ENCODE data around the gene VPS37B.
"Not testable (repeated sequence)": the region's sequence is repeated elsewhere in the genome, so short reads cannot be mapped to it uniquely, and the experiment has no call there.

The VPS37B gene
- total RNA-seq, result 35.7 to 44.3 (median 37.4) reads per million in 4 experiments

GRCh38 chr12:122895704-122896636 lies at the start of gene VPS37B:
TSS of gene VPS37B (minus strand) at chr12:122896124. CDS start at chr12:122896062, 62 bp downstream.
- DNase-seq, result peak; percentile 85

GRCh38 chr12:122944605-122945592 lies 49.0 kb upstream of the VPS37B start:
- DNase-seq, result no peak

GRCh38 chr12:122943196-122943595 lies 47.3 kb upstream of the VPS37B start:
- DNase-seq, result no peak

GRCh38 chr12:122942637-122943036 lies 46.7 kb upstream of the VPS37B start:
- DNase-seq, result no peak

GRCh38 chr12:122941351-122941750 lies 45.4 kb upstream of the VPS37B start:
- DNase-seq, result not testable (repeated sequence)

GRCh38 chr12:122939125-122939524 lies 43.2 kb upstream of the VPS37B start:
- DNase-seq, result no peak

GRCh38 chr12:122937622-122938091 lies 41.7 kb upstream of the VPS37B start:
- DNase-seq, result no peak

- no peak for DNase-seq
These were observed 39.4 kb upstream of the VPS37B start for GRCh38 chr12:122935318-122935717.

GRCh38 chr12:122934722-122935121 lies 38.8 kb upstream of the VPS37B start:
- no peak for DNase-seq

- no peak for DNase-seq
These were observed 36.3 kb upstream of the VPS37B start for GRCh38 chr12:122932207-122932606.

- DNase-seq, result no peak
These were observed 33.9 kb upstream of the VPS37B start for GRCh38 chr12:122929812-122930211.

GRCh38 chr12:122929148-122929538 lies 33.2 kb upstream of the VPS37B start:
- no peak for DNase-seq

- DNase-seq, result no peak
These were observed 32.7 kb upstream of the VPS37B start for GRCh38 chr12:122928404-122929147.

- no peak for DNase-seq
These were observed 32.0 kb upstream of the VPS37B start for GRCh38 chr12:122927756-122928403.

GRCh38 chr12:122921917-122922316 lies 26.0 kb upstream of the VPS37B start:
- no peak for DNase-seq

GRCh38 chr12:122920687-122921086 lies 24.8 kb upstream of the VPS37B start:
- DNase-seq, result no peak

- no peak for DNase-seq
These were observed 22.9 kb upstream of the VPS37B start for GRCh38 chr12:122918827-122919226.

GRCh38 chr12:122917507-122918121 lies 21.7 kb upstream of the VPS37B start:
- DNase-seq, result no peak

GRCh38 chr12:122909442-122910288 lies 13.7 kb upstream of the VPS37B start:
- no peak for DNase-seq

- no peak for DNase-seq
These were observed 13.0 kb upstream of the VPS37B start for GRCh38 chr12:122908915-122909314.

All from effector CD8-positive, alpha-beta T cell (primary cell).